GM04503 (cell line): ENCODE measurements around the gene ELANE.
"Not testable (repeated sequence)": the region's sequence is repeated elsewhere in the genome, so short reads cannot be mapped to it uniquely, and the experiment has no call there.

Source experiments
- DNase-seq: peaks from one replicate; pipeline ENCODE4 v3.0.0-alpha.2; 2012; ENCODE audit warnings: low read depth

ELANE gene

GRCh38 chr19:862581-863314 is 10.6 kb downstream of the ELANE start:
- no peak for DNase-seq

DNA sequence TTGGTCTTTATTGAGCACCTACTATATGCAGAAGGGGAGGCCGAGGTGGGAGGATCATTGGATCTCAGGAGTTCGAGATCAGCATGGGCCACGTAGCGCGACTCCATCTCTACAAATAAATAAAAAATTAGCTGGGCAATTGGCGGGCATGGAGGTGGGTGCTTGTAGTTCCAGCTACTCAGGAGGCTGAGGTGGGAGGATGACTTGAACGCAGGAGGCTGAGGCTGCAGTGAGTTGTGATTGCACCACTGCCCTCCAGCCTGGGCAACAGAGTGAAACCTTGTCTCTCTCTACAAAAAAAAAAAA is 11.2 kb downstream of the ELANE start:
- DNase-seq: no peak

GRCh38 chr19:866769-867300 is 14.7 kb downstream of the ELANE start:
- DNase-seq: no peak

GRCh38 chr19:867301-867793 is 15.2 kb downstream of the ELANE start:
- DNase-seq: no peak

GRCh38 chr19:867855-868457 is 15.9 kb downstream of the ELANE start:
- no peak for DNase-seq

GRCh38 chr19:868458-869244 is 16.5 kb downstream of the ELANE start:
- DNase-seq: no peak

GRCh38 chr19:869245-870177 is 17.4 kb downstream of the ELANE start:
- DNase-seq: peak; percentile 80

GRCh38 chr19:870314-870713 is 18.2 kb downstream of the ELANE start:
- no peak for DNase-seq

GRCh38 chr19:870963-871401 is 18.9 kb downstream of the ELANE start:
- DNase-seq: no peak

GRCh38 chr19:871446-872265 is 19.6 kb downstream of the ELANE start:
- DNase-seq: no peak

- DNase-seq: peak; percentile 52
These were observed 20.3 kb downstream of the ELANE start for GRCh38 chr19:872266-872951.

DNA sequence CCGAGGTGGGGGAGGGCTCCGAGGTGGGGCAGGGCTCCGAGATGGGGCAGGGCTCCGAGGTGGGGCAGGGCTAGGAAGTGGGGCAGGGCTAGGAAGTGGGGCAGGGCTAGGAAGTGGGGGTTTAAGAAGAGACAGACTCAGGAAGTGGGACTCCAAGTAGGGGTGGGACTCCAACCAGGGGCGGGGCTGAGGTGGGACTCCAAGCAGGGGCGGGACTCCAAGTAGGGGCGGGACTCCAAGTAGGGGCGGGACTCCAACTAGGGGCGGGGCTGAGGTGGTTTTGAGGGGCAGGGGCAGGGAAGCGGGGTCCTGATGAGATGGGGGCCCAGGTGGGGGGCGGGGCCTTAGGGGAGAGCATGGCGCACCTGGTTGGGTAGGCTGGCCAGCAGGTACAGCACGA is 21.0 kb downstream of the ELANE start:
- peak; percentile 39 for DNase-seq

- DNase-seq: no peak
These were observed 21.5 kb downstream of the ELANE start for GRCh38 chr19:873561-874041.

DNA sequence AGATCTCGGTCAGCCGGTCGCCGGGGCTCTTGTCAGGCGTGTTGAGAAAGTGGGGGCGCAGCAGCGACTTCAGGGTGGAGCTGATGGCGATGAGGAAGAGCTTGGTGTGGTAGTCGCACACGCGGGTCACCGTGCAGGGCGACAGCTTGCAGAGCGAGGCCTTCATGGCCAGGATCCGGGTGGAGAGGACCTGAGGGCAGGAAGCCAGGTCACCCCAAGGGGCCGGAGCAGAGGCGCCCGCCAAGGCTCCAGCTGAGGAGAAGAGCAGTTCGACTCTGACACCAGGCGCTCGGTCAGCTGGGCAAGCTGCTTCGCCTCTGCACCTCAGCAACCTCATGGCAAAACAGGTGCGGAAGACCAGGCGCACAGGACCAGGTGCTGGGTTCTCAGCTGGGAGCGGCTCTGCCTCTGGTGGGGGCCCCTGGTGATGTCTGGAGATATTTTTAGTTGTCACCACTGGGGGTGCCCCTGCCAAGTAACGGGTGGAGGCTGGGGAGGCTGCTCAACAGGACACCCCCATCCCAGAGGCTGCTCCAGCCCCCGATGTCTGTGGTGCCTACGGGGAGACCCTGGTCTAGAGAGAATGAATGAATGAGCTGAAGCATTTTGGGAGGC is 23.3 kb downstream of the ELANE start:
- DNase-seq: no peak

- DNase-seq: no peak
These were observed 24.0 kb downstream of the ELANE start for GRCh38 chr19:876089-876488.

DNA sequence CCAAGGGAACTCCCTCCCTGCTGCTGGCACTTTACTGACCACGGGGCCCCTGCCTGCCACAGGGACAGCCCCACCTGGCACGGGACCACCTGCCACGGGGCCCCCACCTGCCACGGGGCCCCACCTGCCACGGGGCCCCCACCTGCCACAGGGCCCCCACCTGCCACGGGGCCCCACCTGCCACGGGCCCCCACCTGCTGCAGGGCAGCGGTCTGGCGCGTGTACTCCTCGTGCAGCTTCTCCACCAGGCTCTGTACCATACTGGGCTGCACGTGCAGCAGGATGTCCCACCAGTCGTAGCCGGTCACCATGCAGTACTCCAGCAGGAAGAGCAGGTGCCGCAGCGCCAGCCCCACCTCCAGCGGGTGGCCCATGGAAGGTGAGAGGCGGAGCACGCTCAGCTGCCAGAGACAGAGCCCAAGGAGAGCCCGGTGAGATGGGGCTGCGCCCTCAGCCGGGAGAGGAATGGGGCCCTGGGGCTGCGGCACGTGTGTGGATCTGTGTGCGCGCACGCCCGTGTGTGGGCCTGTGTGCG is 24.7 kb downstream of the ELANE start:
- no peak for DNase-seq

DNA sequence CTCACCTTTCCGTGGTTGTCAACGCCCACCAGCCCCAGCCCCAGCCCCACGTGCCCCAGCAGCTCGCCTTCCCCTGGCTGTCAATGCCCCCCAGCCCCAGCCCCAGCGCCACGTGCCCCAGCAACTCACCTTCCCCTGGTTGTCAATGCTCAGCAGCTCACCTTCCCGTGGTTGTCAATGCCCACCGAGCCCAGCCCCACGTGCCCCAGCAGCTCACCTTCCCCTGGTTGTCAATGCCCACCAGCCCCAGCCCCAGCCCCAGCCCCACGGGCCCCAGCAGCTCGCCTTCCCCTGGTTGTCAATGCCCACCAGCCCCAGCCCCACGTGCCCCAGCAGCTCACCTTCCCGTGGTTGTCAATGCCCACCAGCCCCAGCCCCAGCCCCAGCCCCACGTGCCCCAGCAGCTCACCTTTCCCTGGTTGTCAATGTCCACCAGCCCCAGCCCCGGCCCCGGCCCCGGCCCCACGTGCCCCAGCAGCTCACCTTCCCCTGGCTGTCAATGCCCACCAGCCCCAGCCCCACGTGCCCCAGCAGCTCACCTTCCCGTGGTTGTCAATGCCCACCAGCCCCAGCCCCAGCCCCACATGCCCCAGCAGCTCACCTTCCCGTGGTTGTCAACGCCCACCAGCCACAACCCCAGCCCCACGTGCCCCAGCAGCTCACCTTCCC is 26.0 kb downstream of the ELANE start:
- not testable (repeated sequence) for DNase-seq

GRCh38 chr19:878751-879561 is 26.9 kb downstream of the ELANE start:
- DNase-seq: not testable (repeated sequence)
